ENCODE measurements around the gene MRPL20.

MRPL20 gene

DNA sequence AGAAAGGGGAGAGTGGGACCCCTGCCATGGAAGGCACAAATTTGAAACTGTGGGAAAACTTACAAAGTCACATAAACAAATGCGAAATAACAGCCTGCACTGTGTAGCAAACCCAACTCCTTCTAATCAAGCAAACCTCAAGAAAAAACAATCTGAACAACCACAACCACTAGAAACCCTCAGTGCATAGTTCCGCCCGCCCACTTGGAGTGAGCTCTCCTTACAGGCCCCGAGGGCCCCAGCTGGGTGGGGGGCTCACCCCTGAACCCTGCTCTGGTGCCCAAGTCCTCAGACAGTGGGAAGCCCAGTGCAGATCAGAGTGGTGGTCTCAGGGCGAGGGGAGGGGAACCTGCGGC lies 47.8 kb downstream of the MRPL20 start:
- Histone ChIP-seq H3K27me3 (ENCODE audit: control insufficient read depth, insufficient read depth, low read length) (peaks cover 14% of the 10 kb centered on the region), H3K36me3 (ENCODE audit: control insufficient read depth, low read depth, low read length) (no peaks in the 10 kb centered on the region), H3K4me1 (ENCODE audit: control insufficient read depth, low read depth, low read length) (peaks cover 13% of the 10 kb centered on the region), H3K27ac (ENCODE audit: low read length) (no peak overlapping the region), H3K9ac (ENCODE audit: low read length) (no peak overlapping the region), H3K9me3 (ENCODE audit: control insufficient read depth, low read depth, low read length) (no peaks in the 10 kb centered on the region), H3K4me3 (ENCODE audit: low read length) (no peak overlapping the region)

DNA sequence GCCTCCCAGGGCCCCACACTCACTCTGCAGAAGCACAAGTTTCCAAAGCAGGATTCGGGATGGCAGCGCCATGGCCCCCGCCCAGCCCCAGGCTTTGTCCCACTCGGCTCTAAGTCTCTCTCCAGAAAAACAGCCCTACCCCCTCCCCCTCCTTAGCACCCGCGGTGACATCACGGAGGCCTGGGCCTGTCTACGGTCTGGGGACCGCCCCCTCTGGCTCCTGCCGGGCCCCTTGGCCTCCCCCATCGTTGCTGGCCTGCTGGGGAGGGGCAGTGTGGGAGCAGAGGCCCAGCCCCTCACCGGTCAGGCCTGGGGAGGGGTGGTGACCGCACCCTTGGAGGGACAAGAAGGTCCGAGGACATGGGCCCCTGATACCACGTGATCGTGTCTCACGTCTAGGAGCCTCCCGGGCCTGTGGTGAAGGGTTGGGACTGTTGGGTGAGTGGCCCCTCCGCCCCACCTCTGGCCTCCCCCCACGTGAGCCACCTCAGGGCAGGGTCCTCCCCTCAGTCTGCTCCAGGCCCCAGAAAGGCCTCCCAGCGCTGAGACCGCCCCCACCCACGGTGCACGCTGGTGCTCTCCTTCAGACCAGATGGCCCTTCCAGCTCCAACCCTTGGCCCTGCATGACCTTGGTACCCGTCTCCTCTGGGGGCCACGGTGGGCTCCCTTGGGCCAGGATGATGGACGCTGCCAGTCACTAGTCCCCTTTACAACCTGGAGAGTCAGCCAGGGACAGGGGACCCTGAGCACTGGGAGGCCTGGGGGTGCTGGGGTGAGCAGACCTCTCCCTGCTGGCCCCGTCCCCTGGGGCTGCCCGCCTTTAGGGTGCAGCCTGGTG lies 48.4 kb downstream of the MRPL20 start, which contains the start of gene MXRA8:
MXRA8 (minus strand) TSS at position 123 of the 839 bp plus-strand sequence; CDS start at position 72, 51 bp downstream.
- Histone ChIP-seq H3K4me3 (ENCODE audit: low read length) (peak within 1 kb of the TSS; percentile 17), H3K36me3 (ENCODE audit: control insufficient read depth, low read depth, low read length) (no peaks in the 10 kb centered on the region), H3K9me3 (ENCODE audit: control insufficient read depth, low read depth, low read length) (no peaks in the 10 kb centered on the region), H3K27me3 (ENCODE audit: control insufficient read depth, insufficient read depth, low read length) (peaks cover 20% of the 10 kb centered on the region), H3K9ac (ENCODE audit: low read length) (peak within 1 kb of the TSS; percentile 7), H3K27ac (ENCODE audit: low read length) (no peak within 1 kb of the TSS), H3K4me1 (ENCODE audit: control insufficient read depth, low read depth, low read length) (peaks cover 16% of the 10 kb centered on the region)

DNA sequence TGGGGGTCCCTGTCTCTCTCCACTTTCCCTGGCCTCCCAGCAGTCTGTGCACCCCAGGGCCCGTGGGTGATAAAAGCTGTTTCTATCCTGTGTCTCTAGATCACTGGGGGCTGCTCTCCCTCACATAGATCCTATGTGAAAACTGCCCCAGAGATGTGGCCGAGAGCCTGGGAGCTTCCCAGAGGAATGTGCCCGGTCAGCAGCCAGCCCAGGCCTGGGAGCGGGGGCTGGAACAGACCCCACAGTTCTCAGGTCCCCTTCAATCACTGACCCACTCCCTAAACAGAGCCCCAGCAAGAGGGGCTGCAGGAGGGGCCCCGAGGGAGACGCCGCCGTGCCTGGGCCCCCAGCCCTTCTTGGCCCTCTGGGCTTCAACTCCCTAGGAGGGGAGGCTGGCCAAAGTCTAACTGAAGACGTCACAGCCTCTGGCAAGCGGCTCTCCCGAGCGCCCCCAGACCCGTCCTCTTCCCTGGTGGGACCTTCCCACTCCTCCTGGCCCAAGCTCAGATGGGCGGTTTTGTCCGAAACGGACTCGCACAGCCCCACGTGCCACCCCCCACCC lies 49.1 kb downstream of the MRPL20 start:
- H3K9ac ChIP-seq (ENCODE audit: low read length): peak overlapping the region; percentile 7
- peaks cover 27% of the 10 kb centered on the region for H3K27me3 ChIP-seq (ENCODE audit: control insufficient read depth, insufficient read depth, low read length)
- H3K27ac ChIP-seq (ENCODE audit: low read length): no peak overlapping the region
- peak overlapping the region; percentile 17 for H3K4me3 ChIP-seq (ENCODE audit: low read length)
- H3K36me3 ChIP-seq (ENCODE audit: control insufficient read depth, low read depth, low read length): no peaks in the 10 kb centered on the region
- no peaks in the 10 kb centered on the region for H3K9me3 ChIP-seq (ENCODE audit: control insufficient read depth, low read depth, low read length)
- peaks cover 22% of the 10 kb centered on the region for H3K4me1 ChIP-seq (ENCODE audit: control insufficient read depth, low read depth, low read length)

DNA sequence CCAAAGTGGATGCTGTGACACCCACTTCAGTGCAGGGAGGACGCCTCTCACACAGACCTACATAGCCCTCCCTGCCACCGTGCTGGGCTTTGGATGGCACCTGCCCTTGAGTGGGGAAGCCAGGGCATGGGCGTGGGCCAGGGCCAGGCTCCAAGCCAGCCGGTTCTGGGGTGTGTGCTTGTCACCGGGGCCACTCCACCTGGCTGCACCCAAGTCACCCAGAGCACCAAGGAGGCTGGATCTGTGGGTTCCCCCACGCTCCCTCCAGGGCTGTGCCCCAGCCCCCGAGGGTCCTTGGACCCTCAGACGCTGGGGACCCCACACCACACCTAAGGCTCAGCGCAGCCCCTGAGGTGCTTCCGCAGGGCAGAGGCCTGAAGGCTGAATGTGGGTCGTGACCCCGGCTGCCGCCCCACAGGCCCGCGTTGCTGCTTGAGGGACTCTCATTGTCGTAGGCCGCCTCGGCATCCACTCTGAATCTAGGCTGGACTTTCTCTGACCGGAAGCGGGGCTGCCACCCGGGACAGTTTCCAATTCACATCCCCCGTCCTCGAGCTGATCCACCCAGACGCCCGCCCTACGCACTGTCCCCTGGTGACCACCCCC lies 50.2 kb downstream of the MRPL20 start:
- H3K9ac ChIP-seq (ENCODE audit: low read length): no peak overlapping the region

DNA sequence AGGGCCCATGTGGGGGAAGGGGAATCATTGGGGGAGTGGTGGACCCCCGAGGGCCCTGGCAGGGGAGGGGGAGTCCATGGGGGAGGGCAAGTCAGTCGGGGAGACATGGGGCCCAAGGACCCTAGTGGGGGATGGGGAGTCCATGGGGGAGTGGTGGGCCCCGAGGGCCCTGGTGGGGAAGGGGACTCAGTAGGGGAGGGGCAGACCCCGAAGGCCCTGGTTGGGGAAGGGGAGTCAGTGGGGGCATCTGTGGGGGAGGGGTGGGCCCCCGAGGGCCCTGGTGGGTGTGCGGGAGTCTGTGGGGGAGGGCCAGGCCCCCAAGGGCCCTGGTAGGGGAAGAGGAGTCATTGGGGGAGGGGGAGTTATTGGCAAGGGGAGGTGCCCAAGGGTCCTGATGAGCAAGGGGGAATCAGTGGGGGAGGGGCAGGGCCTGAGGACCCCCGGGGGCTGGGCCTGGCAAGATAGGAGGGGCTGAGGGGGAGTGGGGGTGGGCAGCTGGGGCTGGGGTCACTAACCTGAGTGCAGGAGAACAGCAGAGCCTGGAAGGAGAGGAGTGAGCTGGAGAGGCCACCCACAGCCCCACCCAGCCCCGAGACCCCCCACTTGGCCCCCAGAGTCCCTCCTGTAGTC lies 50.8 kb downstream of the MRPL20 start:
- H3K9ac ChIP-seq (ENCODE audit: low read length): no peak overlapping the region

More for the DNA sequence above, 50.2 kb downstream of the MRPL20 start:
- Histone ChIP-seq H3K27me3 (ENCODE audit: control insufficient read depth, insufficient read depth, low read length) (peaks cover 35% of the 10 kb centered on the region), H3K9me3 (ENCODE audit: control insufficient read depth, low read depth, low read length) (no peaks in the 10 kb centered on the region), H3K4me1 (ENCODE audit: control insufficient read depth, low read depth, low read length) (peaks cover 21% of the 10 kb centered on the region), H3K36me3 (ENCODE audit: control insufficient read depth, low read depth, low read length) (no peaks in the 10 kb centered on the region), H3K4me3 (ENCODE audit: low read length) (no peak overlapping the region), H3K27ac (ENCODE audit: low read length) (no peak overlapping the region)

DNA sequence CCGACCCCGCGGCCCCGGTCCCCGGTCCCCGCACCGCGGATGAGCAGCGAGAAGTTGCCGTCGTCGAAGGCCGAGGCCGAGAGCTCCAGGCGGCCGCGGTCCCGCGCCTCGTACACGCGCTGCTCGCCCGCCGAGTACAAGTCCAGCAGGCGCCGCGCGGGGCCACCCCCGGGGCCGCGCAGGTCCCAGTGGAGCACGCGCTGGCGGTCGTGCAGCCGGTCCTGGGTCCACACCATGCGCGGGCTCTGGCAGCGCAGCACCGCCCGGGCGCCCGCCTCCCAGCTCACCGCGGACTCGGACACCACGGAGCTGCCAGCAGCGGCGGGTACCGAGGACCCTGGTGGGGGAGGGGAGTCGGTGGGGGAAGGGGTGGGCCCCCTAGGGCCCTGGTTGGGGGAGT lies 51.7 kb downstream of the MRPL20 start:
- Histone ChIP-seq H3K27me3 (ENCODE audit: control insufficient read depth, insufficient read depth, low read length) (peaks cover 35% of the 10 kb centered on the region), H3K9me3 (ENCODE audit: control insufficient read depth, low read depth, low read length) (no peaks in the 10 kb centered on the region), H3K9ac (ENCODE audit: low read length) (no peak overlapping the region), H3K27ac (ENCODE audit: low read length) (no peak overlapping the region), H3K4me1 (ENCODE audit: control insufficient read depth, low read depth, low read length) (peaks cover 21% of the 10 kb centered on the region), H3K36me3 (ENCODE audit: control insufficient read depth, low read depth, low read length) (no peaks in the 10 kb centered on the region), H3K4me3 (ENCODE audit: low read length) (no peak overlapping the region)

More for the DNA sequence above, 50.8 kb downstream of the MRPL20 start:
- Histone ChIP-seq H3K4me3 (ENCODE audit: low read length) (no peak overlapping the region), H3K27me3 (ENCODE audit: control insufficient read depth, insufficient read depth, low read length) (peaks cover 35% of the 10 kb centered on the region), H3K36me3 (ENCODE audit: control insufficient read depth, low read depth, low read length) (no peaks in the 10 kb centered on the region), H3K27ac (ENCODE audit: low read length) (no peak overlapping the region), H3K9me3 (ENCODE audit: control insufficient read depth, low read depth, low read length) (no peaks in the 10 kb centered on the region), H3K4me1 (ENCODE audit: control insufficient read depth, low read depth, low read length) (peaks cover 21% of the 10 kb centered on the region)

DNA sequence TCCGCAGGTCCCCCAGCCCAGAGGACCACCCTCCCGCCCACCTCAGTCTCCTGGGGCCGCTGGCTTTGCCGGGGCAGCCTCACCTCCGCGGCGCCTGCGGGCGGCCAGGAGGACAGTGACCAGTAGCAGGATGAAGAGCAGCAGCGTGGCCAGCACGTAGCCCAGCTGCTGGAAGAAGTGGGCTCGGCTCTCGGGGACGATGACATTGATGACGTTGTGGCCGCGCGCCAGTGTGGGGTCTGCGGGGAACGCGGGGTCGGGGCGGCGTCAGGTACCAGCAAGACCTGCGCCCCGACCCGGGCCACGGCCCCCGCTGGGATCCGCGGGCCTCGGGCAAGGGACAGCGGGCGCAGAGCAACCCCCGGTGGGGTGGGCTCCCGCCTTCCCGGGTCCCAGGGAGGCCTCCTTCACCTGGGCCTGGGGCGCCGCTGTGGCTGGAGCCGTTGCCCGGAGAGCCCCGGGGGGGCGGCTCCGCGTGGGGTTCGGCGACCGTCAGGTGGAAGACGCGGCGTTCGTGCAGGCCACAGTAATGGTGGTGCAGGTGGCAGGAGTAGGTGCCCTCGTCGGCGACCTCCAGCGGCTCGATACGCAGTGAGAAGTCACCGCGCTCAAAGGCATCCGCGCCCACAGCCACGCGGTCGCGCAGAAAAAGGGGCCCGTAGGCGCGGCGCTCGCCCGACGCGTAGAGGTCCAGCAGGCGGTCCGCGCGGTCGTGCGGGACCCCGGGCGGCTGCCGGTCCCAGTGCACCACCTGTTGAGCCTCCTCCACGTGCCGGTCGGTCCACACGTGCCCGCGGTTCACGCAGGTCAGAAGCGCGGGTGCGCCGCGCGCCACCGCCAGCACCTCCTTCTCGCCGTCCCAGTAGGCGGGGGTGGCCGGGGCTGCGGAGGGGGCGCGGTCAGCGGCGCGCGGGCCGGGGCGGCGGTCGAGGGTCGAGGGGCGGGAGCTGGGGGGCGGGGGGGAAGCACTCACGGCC lies 52.5 kb downstream of the MRPL20 start:
- peak overlapping the region; percentile 55 for H3K4me3 ChIP-seq (ENCODE audit: low read length)

DNA sequence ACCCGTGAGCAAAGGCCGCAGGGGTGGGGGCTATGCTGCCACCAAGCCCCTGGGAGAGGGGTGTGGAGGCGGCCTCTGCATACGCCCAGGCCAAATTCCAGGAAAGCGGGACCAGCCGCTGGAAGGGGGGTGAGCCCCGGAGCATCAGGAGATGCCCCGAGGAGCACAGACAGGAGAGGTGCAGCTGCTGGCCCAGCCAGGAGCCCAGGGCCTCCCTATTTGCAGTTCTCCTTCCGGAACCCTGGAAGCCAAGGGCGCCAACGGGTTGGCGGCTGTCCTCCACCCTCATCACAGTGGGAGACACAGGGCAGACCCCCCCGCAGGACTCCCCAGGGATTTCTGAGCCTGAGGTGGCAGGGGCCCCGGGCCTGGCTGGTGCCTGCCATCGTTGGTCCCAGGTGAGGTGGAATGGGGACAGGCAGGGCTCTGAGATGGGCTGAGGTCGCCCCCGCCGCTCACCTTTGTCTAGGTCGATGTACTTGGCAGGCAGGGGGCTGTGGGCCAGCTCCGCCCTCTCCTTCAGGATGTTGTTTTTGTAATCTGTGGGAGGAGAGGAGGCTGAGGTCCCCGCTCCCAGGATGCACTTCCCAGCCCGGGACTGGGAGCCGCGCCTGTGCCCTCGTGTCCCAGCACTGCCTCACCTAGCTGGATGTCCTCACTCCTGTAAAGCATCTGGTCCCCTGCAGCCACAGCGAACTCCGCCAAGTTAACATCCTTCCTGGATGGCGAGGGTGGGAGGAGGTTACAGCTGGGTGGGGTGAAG lies 53.5 kb downstream of the MRPL20 start:
- H3K9ac ChIP-seq (ENCODE audit: low read length): no peak overlapping the region
- H3K27me3 ChIP-seq (ENCODE audit: control insufficient read depth, insufficient read depth, low read length): peaks cover 35% of the 10 kb centered on the region
- H3K4me3 ChIP-seq (ENCODE audit: low read length): peak overlapping the region; percentile 55

More for the DNA sequence above, 52.5 kb downstream of the MRPL20 start:
- Histone ChIP-seq H3K9me3 (ENCODE audit: control insufficient read depth, low read depth, low read length) (no peaks in the 10 kb centered on the region), H3K27ac (ENCODE audit: low read length) (no peak overlapping the region), H3K27me3 (ENCODE audit: control insufficient read depth, insufficient read depth, low read length) (peaks cover 35% of the 10 kb centered on the region), H3K9ac (ENCODE audit: low read length) (no peak overlapping the region), H3K36me3 (ENCODE audit: control insufficient read depth, low read depth, low read length) (no peaks in the 10 kb centered on the region), H3K4me1 (ENCODE audit: control insufficient read depth, low read depth, low read length) (peaks cover 21% of the 10 kb centered on the region)

DNA sequence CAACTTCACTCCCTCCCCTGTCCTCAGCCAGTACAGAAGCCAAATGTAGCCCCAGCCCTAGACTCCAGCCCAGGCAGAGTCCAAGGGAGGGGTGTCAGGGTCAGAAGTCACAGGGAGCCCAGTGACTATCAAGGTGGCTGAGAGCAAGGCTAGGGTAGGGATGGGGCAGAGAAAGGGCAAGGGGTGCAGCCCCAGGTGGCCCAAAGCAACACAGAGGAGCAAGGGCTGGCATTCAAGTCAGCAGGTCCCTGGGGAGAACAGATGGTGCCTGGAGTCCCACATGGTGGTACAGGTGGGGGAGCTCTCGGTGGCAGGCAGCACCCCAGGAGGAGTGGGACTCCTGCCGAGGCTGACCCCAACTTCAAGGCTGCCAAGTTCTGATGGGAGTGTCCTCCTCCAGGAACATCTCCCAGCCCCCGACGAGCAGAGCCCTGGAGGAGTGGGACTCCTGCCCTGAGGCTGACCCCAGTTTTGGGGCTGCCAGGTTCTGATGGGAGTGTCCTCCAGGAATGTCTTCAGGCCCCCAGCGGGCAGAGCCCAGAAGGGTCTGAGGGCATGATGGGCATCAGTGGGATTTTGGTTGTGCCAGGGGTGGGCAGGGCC lies 54.2 kb downstream of the MRPL20 start:
- H3K27me3 ChIP-seq (ENCODE audit: control insufficient read depth, insufficient read depth, low read length): peaks cover 35% of the 10 kb centered on the region
- H3K9ac ChIP-seq (ENCODE audit: low read length): no peak overlapping the region
- no peak overlapping the region for H3K4me3 ChIP-seq (ENCODE audit: low read length)
- H3K27ac ChIP-seq (ENCODE audit: low read length): no peak overlapping the region
- H3K4me1 ChIP-seq (ENCODE audit: control insufficient read depth, low read depth, low read length): peaks cover 15% of the 10 kb centered on the region
- H3K9me3 ChIP-seq (ENCODE audit: control insufficient read depth, low read depth, low read length): no peaks in the 10 kb centered on the region
- H3K36me3 ChIP-seq (ENCODE audit: control insufficient read depth, low read depth, low read length): no peaks in the 10 kb centered on the region

More for the DNA sequence above, 53.5 kb downstream of the MRPL20 start:
- Histone ChIP-seq H3K27ac (ENCODE audit: low read length) (no peak overlapping the region), H3K36me3 (ENCODE audit: control insufficient read depth, low read depth, low read length) (no peaks in the 10 kb centered on the region), H3K4me1 (ENCODE audit: control insufficient read depth, low read depth, low read length) (peaks cover 14% of the 10 kb centered on the region), H3K9me3 (ENCODE audit: control insufficient read depth, low read depth, low read length) (no peaks in the 10 kb centered on the region)
